GM12892 (cell line): ENCODE measurements around the gene DEXI.

ENCODE experiments used
- POLR2A ChIP-seq: IDR thresholded peaks from 2 replicates; pipeline ENCODE4 v1.6.1; 2011; ENCODE audit warnings: low read depth, low read length, control low read depth
- POLR2AphosphoS5 ChIP-seq: IDR thresholded peaks from 2 replicates; pipeline ENCODE4 v1.6.1; 2011; ENCODE audit warnings: low read depth, low read length, control low read depth

GRCh38 chr16:10919003-10919351 lies 23.3 kb downstream of the DEXI start:
- TF ChIP-seq POLR2AphosphoS5 (no peak), POLR2A (no peak)
